ENCODE data around the gene ZNF576.

ZNF576 gene

GRCh38 chr19:43607238-43608205 lies 11.1 kb downstream of the ZNF576 start:
- no peaks in the 10 kb centered on the region for H3K9me3 ChIP-seq
- TF ChIP-seq CTCF (IDR thresholded peaks at IDR 0.05) = no peak
- no peak overlapping the region for H3K4me3 ChIP-seq (ENCODE audit: low read depth in 1 of 2, low read length in 1 of 2)
- no peaks in the 10 kb centered on the region for H3K27me3 ChIP-seq
- no peak overlapping the region for H3K27ac ChIP-seq
- H3K4me1 ChIP-seq (ENCODE audit: control insufficient read depth in 1 of 2, insufficient read depth in 1 of 2, low read depth in 1 of 2, low read length in 1 of 2) = peaks cover 0 to 4% of the 10 kb centered on the region in 2 experiments
- peaks cover 5% of the 10 kb centered on the region for H3K36me3 ChIP-seq

- H3K4me3 ChIP-seq (ENCODE audit: low read depth in 1 of 2, low read length in 1 of 2) = no peak overlapping the region
- no peaks in the 10 kb centered on the region for H3K27me3 ChIP-seq
- no peak for TF ChIP-seq CTCF (IDR thresholded peaks at IDR 0.05)
- H3K9me3 ChIP-seq = no peaks in the 10 kb centered on the region
- peaks cover 0 to 4% of the 10 kb centered on the region in 2 experiments for H3K4me1 ChIP-seq (ENCODE audit: control insufficient read depth in 1 of 2, insufficient read depth in 1 of 2, low read depth in 1 of 2, low read length in 1 of 2)
- no peaks in the 10 kb centered on the region for H3K36me3 ChIP-seq
- no peak overlapping the region for H3K27ac ChIP-seq
Observed at GRCh38 chr19:43609872-43610271, 13.5 kb downstream of the ZNF576 start.

- Histone ChIP-seq H3K36me3 (no peaks in the 10 kb centered on the region), H3K9me3 (no peaks in the 10 kb centered on the region), H3K27me3 (no peaks in the 10 kb centered on the region), H3K27ac (no peak overlapping the region), H3K4me1 (ENCODE audit: control insufficient read depth in 1 of 2, insufficient read depth in 1 of 2, low read depth in 1 of 2, low read length in 1 of 2) (peaks cover 0 to 4% of the 10 kb centered on the region in 2 experiments), H3K4me3 (ENCODE audit: low read depth in 1 of 2, low read length in 1 of 2) (no peak overlapping the region)
- no peak for TF ChIP-seq CTCF (IDR thresholded peaks at IDR 0.05)
Observed at GRCh38 chr19:43610493-43610892, 14.1 kb downstream of the ZNF576 start.

- Histone ChIP-seq H3K27ac (no peak within 1 kb of the TSS), H3K4me3 (ENCODE audit: low read depth in 1 of 2, low read length in 1 of 2) (no peak within 1 kb of the TSS), H3K4me1 (ENCODE audit: control insufficient read depth in 1 of 2, insufficient read depth in 1 of 2, low read depth in 1 of 2, low read length in 1 of 2) (peaks cover 0 to 4% of the 10 kb centered on the region in 2 experiments), H3K9me3 (no peaks in the 10 kb centered on the region), H3K36me3 (no peaks in the 10 kb centered on the region), H3K27me3 (no peaks in the 10 kb centered on the region)
- TF ChIP-seq CTCF (IDR thresholded peaks at IDR 0.05) = no peak
Observed at GRCh38 chr19:43611788-43612187, 15.4 kb downstream of the ZNF576 start, which contains the start of gene SRRM5. SRRM5 (plus strand) TSS chr19:43612088; CDS start chr19:43612122, 34 bp downstream.

- H3K4me3 ChIP-seq (ENCODE audit: low read depth in 1 of 2, low read length in 1 of 2) = no peak overlapping the region
- TF ChIP-seq CTCF (IDR thresholded peaks at IDR 0.05) = no peak
- H3K4me1 ChIP-seq (ENCODE audit: control insufficient read depth in 1 of 2, insufficient read depth in 1 of 2, low read depth in 1 of 2, low read length in 1 of 2) = peaks cover 0 to 4% of the 10 kb centered on the region in 2 experiments
- H3K9me3 ChIP-seq = no peaks in the 10 kb centered on the region
- H3K27ac ChIP-seq = no peak overlapping the region
- no peaks in the 10 kb centered on the region for H3K36me3 ChIP-seq
- no peaks in the 10 kb centered on the region for H3K27me3 ChIP-seq
Observed at GRCh38 chr19:43612374-43612773, 16.0 kb downstream of the ZNF576 start.
